H1 (cell line): ENCODE results near the gene GAREM2. TPM values are rescaled to one million over a fixed set of nuclear protein-coding genes. Genes with fewer than 3 reads are reported as not detected.

Source experiments
- CTCF ChIA-PET: fragments of 300-600 bp; sonication (Branson Sonifier 250); formaldehyde crosslinking; loops from one replicate; lab custom pipeline; 2021; ENCODE audit not compliant: partially characterized antibody; lab: Charles Lee
- POLR2A ChIA-PET: fragments of 300-600 bp; sonication (Branson Sonifier 250); formaldehyde crosslinking; loops from one replicate; lab custom pipeline; 2021; ENCODE audit warnings: inconsistent platforms; ENCODE audit not compliant: partially characterized antibody; lab: Charles Lee
- DNase-seq, 2 experiments: peaks; one replicate each; pipeline versions ENCODE4 v3.0.0 to v3.0.0-alpha.2; 2010 to 2022; ENCODE audit warnings: low spot score in 2 of 2, low read depth in 1 of 2, mixed read lengths in 1 of 2
- FAIRE-seq: peaks from 2 replicates; lab custom pipeline; 2011; peaks lifted over from hg19 to GRCh38; lab: Jason Lieb, UNC
- H2AFZ ChIP-seq: 2 replicates; pipeline ENCODE4 v1.8.1; 2012; ENCODE audit warnings: low read length, inconsistent platforms
- H2AK5ac ChIP-seq: 2 replicates; pipeline ENCODE4 v1.6.1; 2013; ENCODE audit warnings: low read depth, low read length
- H2BK120ac ChIP-seq: replicated peaks from 2 replicates; pipeline ENCODE3; 2013; ENCODE audit warnings: low read depth, low read length, inconsistent platforms
- H2BK12ac ChIP-seq: 2 replicates; pipeline ENCODE4 v1.6.1; 2013; ENCODE audit warnings: low read depth, low read length
- H2BK15ac ChIP-seq: 2 replicates; pipeline ENCODE4 v1.6.1; 2013; ENCODE audit warnings: low read length
- H2BK20ac ChIP-seq: 2 replicates; pipeline ENCODE4 v1.6.1; 2013; ENCODE audit warnings: low read length
- H2BK5ac ChIP-seq: 2 replicates; pipeline ENCODE4 v1.6.1; 2013; ENCODE audit warnings: low read depth, low read length
- H3K14ac ChIP-seq: 2 replicates; pipeline ENCODE4 v1.6.1; 2013; ENCODE audit warnings: inconsistent platforms; ENCODE audit not compliant: insufficient read length
- H3K18ac ChIP-seq: 2 replicates; pipeline ENCODE4 v1.6.1; 2013; ENCODE audit warnings: low read length; ENCODE audit errors: extremely low read depth
- H3K23ac ChIP-seq: 2 replicates; pipeline ENCODE4 v1.6.1; 2013; ENCODE audit warnings: inconsistent platforms; ENCODE audit not compliant: insufficient read length
- H3K23me2 ChIP-seq: 2 replicates; pipeline ENCODE4 v1.6.1; 2013; ENCODE audit warnings: low read depth, low read length
- H3K27ac ChIP-seq: 2 replicates; pipeline ENCODE4 v1.6.1; 2011; ENCODE audit warnings: low read depth, low read length, inconsistent platforms
- H3K27me3 ChIP-seq, 4 experiments: replicated peaks in 1 of 4; 1 replicate in 1 of 4; 2 replicates in 3 of 4; pipeline versions ENCODE4 v1.6.1 to v1.8.1; 2011 to 2013; ENCODE audit warnings: low read length in 3 of 4, mild to moderate bottlenecking in 3 of 4, inconsistent platforms in 2 of 4, mixed read lengths in 2 of 4, moderate library complexity in 1 of 4; ENCODE audit not compliant: control insufficient read depth in 3 of 4, insufficient read depth in 3 of 4; ENCODE audit errors: extremely low read depth in 1 of 4
- H3K36me3 ChIP-seq, 4 experiments: 2 replicates each; pipeline versions ENCODE4 v1.6.1 to v1.8.1; 2011 to 2013; ENCODE audit warnings: mild to moderate bottlenecking in 4 of 4, low read length in 3 of 4, moderate library complexity in 2 of 4, control low read depth in 1 of 4, inconsistent platforms in 1 of 4; ENCODE audit not compliant: insufficient read depth in 4 of 4, control insufficient read depth in 2 of 4
- H3K4ac ChIP-seq: replicated peaks from 2 replicates; pipeline ENCODE3; 2013; ENCODE audit warnings: low read length, low read depth, mixed read lengths, inconsistent platforms; ENCODE audit not compliant: insufficient read length
- H3K4me1 ChIP-seq, 4 experiments: replicated peaks in 1 of 4; 1 replicate in 1 of 4; 2 replicates in 3 of 4; pipeline versions ENCODE4 v1.6.1 to v1.8.1; 2011 to 2013; ENCODE audit warnings: low read length in 3 of 4, inconsistent platforms in 2 of 4, mixed read lengths in 1 of 4; ENCODE audit not compliant: insufficient read depth in 4 of 4, control insufficient read depth in 3 of 4
- H3K4me2 ChIP-seq, 2 experiments: 2 replicates each; pipeline versions ENCODE4 v1.6.1 to v1.8.1; 2011 to 2013; ENCODE audit warnings: low read depth in 2 of 2, low read length in 2 of 2, control low read depth in 1 of 2, inconsistent platforms in 1 of 2, mild to moderate bottlenecking in 1 of 2; ENCODE audit not compliant: insufficient read depth in 1 of 2
- H3K4me3 ChIP-seq, 4 experiments: fragments of 200-600, 300-600 bp in 1 of 4; sonication (generic), shearing (Covaris generic), sonication (Bioruptor Twin) in 1 of 4; 2 replicates each; pipeline versions ENCODE4 v1.5.1 to v1.8.1; 2011 to 2016; ENCODE audit warnings: low read length in 4 of 4, low read depth in 3 of 4, control low read depth in 2 of 4, inconsistent platforms in 2 of 4, mild to moderate bottlenecking in 2 of 4, mixed read lengths in 1 of 4, moderate library complexity in 1 of 4; ENCODE audit not compliant: insufficient read depth in 2 of 4; ENCODE audit errors: extremely low read depth in 1 of 4
- H3K56ac ChIP-seq: replicated peaks from 2 replicates; pipeline ENCODE3; 2013; ENCODE audit warnings: low read depth, mild to moderate bottlenecking, mixed read lengths, low read length, inconsistent platforms; ENCODE audit not compliant: insufficient read length
- H3K79me1 ChIP-seq: 2 replicates; pipeline ENCODE4 v1.6.1; 2013; ENCODE audit warnings: low read depth, low read length, control low read depth
- H3K79me2 ChIP-seq, 2 experiments: 2 replicates each; pipeline versions ENCODE4 v1.6.1 to v1.8.1; 2012 to 2013; ENCODE audit warnings: low read length in 2 of 2, mild to moderate bottlenecking in 2 of 2, inconsistent platforms in 1 of 2; ENCODE audit not compliant: insufficient read depth in 2 of 2, control insufficient read depth in 1 of 2
- H3K9ac ChIP-seq, 4 experiments: replicated peaks in 1 of 4; 1 replicate in 1 of 4; 2 replicates in 3 of 4; pipeline versions ENCODE4 v1.6.1 to v1.8.1; 2011 to 2013; ENCODE audit warnings: low read depth in 3 of 4, low read length in 3 of 4, control low read depth in 2 of 4, mild to moderate bottlenecking in 2 of 4, moderate library complexity in 2 of 4, inconsistent platforms in 1 of 4; ENCODE audit errors: extremely low read depth in 1 of 4
- H3K9me3 ChIP-seq, 2 experiments: 2 replicates each; pipeline versions ENCODE4 v1.6.1 to v1.8.1; 2012 to 2013; ENCODE audit warnings: mild to moderate bottlenecking in 2 of 2, moderate library complexity in 2 of 2, control low read depth in 1 of 2, inconsistent platforms in 1 of 2, low read depth in 1 of 2, low read length in 1 of 2, mixed read lengths in 1 of 2; ENCODE audit not compliant: insufficient read depth in 2 of 2
- H4K20me1 ChIP-seq, 2 experiments: replicated peaks in 1 of 2; 2 replicates each; pipeline versions ENCODE3 to v1.8.1; 2011 to 2013; ENCODE audit warnings: inconsistent platforms in 2 of 2, low read length in 2 of 2, mild to moderate bottlenecking in 1 of 2; ENCODE audit not compliant: insufficient read depth in 2 of 2, control insufficient read depth in 1 of 2
- H4K5ac ChIP-seq: 2 replicates; pipeline ENCODE4 v1.6.1; 2013; ENCODE audit warnings: low read length, low read depth, mixed read lengths, inconsistent platforms; ENCODE audit not compliant: insufficient read length
- H4K8ac ChIP-seq: 2 replicates; pipeline ENCODE4 v1.8.0; 2013; ENCODE audit warnings: mild to moderate bottlenecking, moderate library complexity, low read length, inconsistent platforms; ENCODE audit not compliant: insufficient read depth; ENCODE audit errors: extremely low read depth
- H4K91ac ChIP-seq: replicated peaks from 2 replicates; pipeline ENCODE3; 2013; ENCODE audit warnings: low read length, mixed read lengths, inconsistent platforms; ENCODE audit not compliant: insufficient read length
- BACH1 ChIP-seq: IDR thresholded peaks from 2 replicates; pipeline ENCODE4 v1.6.1; 2012; ENCODE audit warnings: low read length, improper control_type of control experiment
- CHD1 ChIP-seq: IDR thresholded peaks from 2 replicates; pipeline ENCODE4 v1.6.1; 2012; ENCODE audit warnings: low read depth, low read length, improper control_type of control experiment
- CTBP2 ChIP-seq: IDR thresholded peaks from 2 replicates; pipeline ENCODE4 v1.7.0; 2011; ENCODE audit warnings: borderline replicate concordance, mild to moderate bottlenecking, moderate library complexity, mixed read lengths, low read length; ENCODE audit not compliant: insufficient read depth, insufficient read length
- EZH2 ChIP-seq: fragments of 200-600 bp; sonication (generic); IDR thresholded peaks from 2 replicates; pipeline ENCODE4 v1.7.1; 2012; ENCODE audit warnings: low read depth, mild to moderate bottlenecking, moderate library complexity, low read length, inconsistent platforms; ENCODE audit not compliant: severe bottlenecking
- KDM1A ChIP-seq: fragments of 200-600, 300-600 bp; sonication (generic); IDR thresholded peaks from 2 replicates; pipeline ENCODE4 v1.7.1; 2016; ENCODE audit warnings: mild to moderate bottlenecking, low read length, borderline replicate concordance
- KDM5A ChIP-seq: fragments of 200-600 bp; IDR thresholded peaks from 2 replicates; pipeline ENCODE4 v1.7.1; 2012; ENCODE audit warnings: mild to moderate bottlenecking, low read length, inconsistent platforms, mixed read lengths
- NRF1 ChIP-seq: IDR thresholded peaks from 2 replicates; pipeline ENCODE4 v1.6.1; 2011; ENCODE audit warnings: mild to moderate bottlenecking, low read depth, low read length, improper control_type of control experiment
- RNF2 ChIP-seq: fragments of 200-900, 300-1000 bp; sonication (generic); IDR thresholded peaks from 2 replicates; pipeline ENCODE4 v1.7.1; 2016; ENCODE audit warnings: borderline replicate concordance, low read depth, mild to moderate bottlenecking, antibody characterized with exemption, low read length; ENCODE audit not compliant: poor library complexity, severe bottlenecking; ENCODE audit errors: missing control alignments
- SIRT6 ChIP-seq: IDR thresholded peaks from one replicate; pipeline ENCODE4 v1.7.1; 2012; ENCODE audit warnings: low read length, inconsistent platforms
- SIX5 ChIP-seq: IDR thresholded peaks from 2 replicates; pipeline ENCODE4 v1.6.1; 2011; ENCODE audit warnings: mild to moderate bottlenecking, low read depth, low read length
- SP2 ChIP-seq: IDR thresholded peaks from 2 replicates; pipeline ENCODE4 v1.6.1; 2012; ENCODE audit warnings: mild to moderate bottlenecking, low read length, inconsistent platforms
- ZNF274 ChIP-seq: IDR thresholded peaks from 2 replicates; pipeline ENCODE4 v1.7.0; 2012; ENCODE audit warnings: low read length, borderline replicate concordance; ENCODE audit errors: extremely low read depth
- WGBS, 2 experiments: shearing (Covaris generic) in 1 of 2; methylation state at CpG; one replicate each; pipeline versions ENCODE4 v1.1.6 to v1.1.7; 2013 to 2015; ENCODE audit warnings: low lambda C conversion rate in 2 of 2, mixed read lengths in 2 of 2, inconsistent platforms in 1 of 2, low coverage in 1 of 2, missing lambda C conversion rate in 1 of 2; ENCODE audit not compliant: insufficient replicate concordance in 2 of 2, insufficient coverage in 1 of 2, insufficient read length in 1 of 2; ENCODE audit errors: extremely low coverage in 1 of 2, missing lambda C conversion rate in 1 of 2; 5-methylcytosine and 5-hydroxymethylcytosine counted together
- polyA plus RNA-seq, 7 experiments: library from polyadenylated mRNA; depleted of rRNA in 3 of 7; stranded (reverse) in 5 of 7; unstranded in 2 of 7; fragments of >200 nt in 5 of 7; fragments of 200-250 nt in 2 of 7; gene quantifications; 1 replicate in 5 of 7; 2 replicates in 1 of 7; 4 replicates in 1 of 7; pipeline versions ENCODE4 v1.2.1 to v1.2.3, GENCODE V29; 2011 to 2013; ENCODE audit warnings: missing spikeins in 2 of 7, mixed read lengths in 2 of 7
- total RNA-seq: library from RNA; stranded (reverse); fragmentation: NEBNext Ultra II Directional; extraction: Animal tissue kit (Norgen Biotek cat#: 25700); gene quantifications from 2 replicates; pipeline ENCODE4 v1.2.1, GENCODE V29; 2021

Gene GAREM2
- total and polyA plus RNA-seq, 2 of the 8 experiments (the other 6 are each of a cell fraction or from before 2014, with no cell fraction given): 19.9 TPM

GRCh38 chr2:26179446-26179913, 6.6 kb downstream of the GAREM2 start:
- Histone ChIP-seq H3K9ac (peak overlapping the region in 3 of 4 experiments; percentile 20 to 61 (median 59); a peak in 6 of 7 replicates), H4K91ac (peak overlapping the region; percentile 98), H2BK120ac (peak overlapping the region; percentile 47), H3K27me3 (no peaks in the 10 kb centered on the region; a peak in 3 of 7 replicates), H4K8ac (peak overlapping the region; percentile 80; the same call in 1 of the 2 replicates), H3K79me2 (peaks cover 0 to 7% of the 10 kb centered on the region in 2 experiments; a peak in 1 of 4 replicates), H3K4ac (peak overlapping the region; percentile 55), H3K18ac (peak overlapping the region; percentile 26), H2AK5ac (peak overlapping the region; percentile 26; the same call in 1 of the 2 replicates), H3K4me3 (peak overlapping the region; percentile 32 to 65 (median 45); a peak in 7 of 8 replicates), H3K9me3 (no peaks in the 10 kb centered on the region), H2BK12ac (peak overlapping the region; percentile 52; the same call in 1 of the 2 replicates), H2BK20ac (0 out of 2 replicates have a peak overlapping the region, but pooled peaks have one; percentile 17), H3K79me1 (peaks cover 7% of the 10 kb centered on the region), H4K20me1 (peaks cover under 1 to 15% of the 10 kb centered on the region in 2 experiments), H3K56ac (peak overlapping the region; percentile 87), H3K4me2 (peak overlapping the region; percentile 76 to 95), H3K4me1 (peaks cover 2 to 27% (median 20%) of the 10 kb centered on the region in 4 experiments), H3K27ac (0 out of 2 replicates have a peak overlapping the region, but pooled peaks have one; percentile 21), H2BK5ac (peak overlapping the region; percentile 86; the same call in 1 of the 2 replicates), H3K23ac (no peak overlapping the region), H3K36me3 (peaks cover 0 to 13% (median 2%) of the 10 kb centered on the region in 4 experiments; a peak in 4 of 8 replicates), H2BK15ac (peak overlapping the region; percentile 67), H3K23me2 (peaks cover 13% of the 10 kb centered on the region), H4K5ac (peak overlapping the region; percentile 68), H3K14ac (no peak overlapping the region), H2AFZ (0 out of 2 replicates have a peak overlapping the region, but pooled peaks have one; percentile 67)
- FAIRE-seq (no peak), DNase-seq (no peak)
- POLR2A ChIA-PET: interaction anchor here (1.3 kb wide), 1 partner anchor 9 kb away, joined by 6 read pairs; no protein-coding TSS in a partner anchor
- CTCF ChIA-PET: interaction anchor here (0.7 to 1.9 kb wide), 3 partner anchors 10 to 331 kb away, joined by 3 to 6 read pairs (median 3); no protein-coding TSS in a partner anchor
- 13% methylated on average over 11 of the region's 12 CpGs; no CpG with 5 or more reads in 1 of the 2 experiments for WGBS, 2 experiments
- TF ChIP-seq CTBP2 (no peak), KDM5A (no peak), NRF1 (no peak), SP2 (no peak), EZH2 (no peak), SIRT6 (no peak), BACH1 (no peak), RNF2 (no peak), ZNF274 (no peak), SIX5 (no peak), KDM1A (no peak), CHD1 (no peak)
